HG03139 (cell line): ENCODE data around the gene SSTR3.
A peak's percentile ranks its signal among the peaks of the same experiment; 100 is the strongest.

Experiments used
- ATAC-seq: cut with Tn5 transposase; IDR thresholded peaks from one replicate; pipeline ENCODE4 v1.9.1; 2021; ENCODE audit not compliant: unreplicated experiment

Gene SSTR3

DNA sequence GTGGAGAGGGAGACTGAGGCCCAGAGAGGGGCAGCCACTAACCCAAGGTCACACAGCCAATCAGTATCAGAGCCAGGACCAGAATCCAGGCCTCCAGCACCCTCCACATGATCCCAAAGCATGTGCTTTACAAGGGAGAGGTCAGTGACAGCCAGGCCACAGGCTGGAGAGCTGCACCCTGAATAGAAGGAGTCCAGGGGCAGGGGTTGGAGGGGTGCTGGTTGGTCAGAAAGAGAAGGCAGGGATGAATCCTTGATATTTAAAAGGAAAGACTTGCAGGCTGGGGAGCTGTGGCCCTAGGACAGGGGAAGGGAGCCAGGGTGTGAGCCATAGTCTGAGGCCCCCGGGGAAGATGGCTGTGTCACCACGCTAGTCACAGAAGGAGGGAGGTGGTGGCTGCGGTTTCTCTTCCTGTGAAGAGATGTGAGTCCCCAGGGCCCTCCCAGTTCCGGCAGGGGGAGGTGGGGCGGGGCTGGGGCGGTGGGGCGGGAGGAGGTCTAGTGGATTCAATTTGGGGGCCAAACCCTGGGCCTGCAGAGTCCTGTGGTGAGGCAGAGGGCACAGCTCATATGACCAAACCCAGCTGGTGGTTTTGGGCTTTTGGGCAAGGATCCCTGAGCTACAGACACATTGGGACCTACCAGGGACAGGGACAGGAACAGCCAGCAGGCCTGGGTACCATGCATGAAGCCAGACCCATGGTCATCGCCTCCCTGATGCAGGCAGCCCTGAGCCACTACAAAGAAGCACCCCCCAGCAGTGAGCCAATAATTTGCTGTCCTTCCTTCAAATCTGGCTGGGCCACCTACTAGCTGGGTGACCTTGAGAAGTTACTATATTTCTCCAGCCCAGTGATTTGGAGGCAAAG, 17.8 kb upstream of the SSTR3 start:
- ATAC-seq = peak; percentile 28

DNA sequence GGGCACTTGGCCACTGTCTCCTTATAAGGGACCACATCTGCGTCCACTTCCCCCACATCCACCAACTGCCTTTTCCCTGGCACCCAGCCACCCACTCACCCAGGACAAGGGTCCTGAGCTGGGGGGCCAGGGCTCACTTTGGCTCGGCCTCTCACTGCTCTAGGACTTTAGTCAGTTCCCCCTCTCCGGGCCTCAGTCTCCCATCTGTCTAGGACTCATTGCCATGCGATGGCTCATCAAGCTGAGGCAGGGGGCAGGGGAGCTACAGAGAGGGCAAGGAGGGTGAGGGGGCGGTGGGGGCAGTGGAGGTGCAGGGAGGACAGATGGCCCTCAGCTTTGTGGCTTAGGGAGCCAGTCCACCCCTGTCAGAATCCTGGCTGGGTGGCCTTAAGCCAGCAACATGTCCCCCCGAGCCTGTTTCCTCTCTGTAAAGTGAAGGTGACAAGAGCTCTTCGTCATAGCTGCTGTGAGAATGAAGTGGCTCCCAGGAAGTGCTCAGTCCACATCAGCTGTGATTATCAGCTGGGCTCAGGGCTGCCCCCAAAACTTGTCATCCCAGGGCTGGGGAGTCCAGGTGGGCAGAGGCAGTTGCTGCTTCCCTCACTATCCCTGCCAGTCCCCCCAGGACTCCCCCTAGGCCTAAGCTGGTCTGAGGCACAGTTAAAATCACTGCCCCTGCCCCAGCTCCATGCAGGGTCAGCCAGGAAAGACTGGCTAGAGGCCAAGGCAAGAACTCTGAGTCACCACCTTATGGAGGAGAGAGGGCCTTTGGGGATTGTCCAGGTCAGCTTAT, 16.9 kb upstream of the SSTR3 start:
- ATAC-seq = no peak

DNA sequence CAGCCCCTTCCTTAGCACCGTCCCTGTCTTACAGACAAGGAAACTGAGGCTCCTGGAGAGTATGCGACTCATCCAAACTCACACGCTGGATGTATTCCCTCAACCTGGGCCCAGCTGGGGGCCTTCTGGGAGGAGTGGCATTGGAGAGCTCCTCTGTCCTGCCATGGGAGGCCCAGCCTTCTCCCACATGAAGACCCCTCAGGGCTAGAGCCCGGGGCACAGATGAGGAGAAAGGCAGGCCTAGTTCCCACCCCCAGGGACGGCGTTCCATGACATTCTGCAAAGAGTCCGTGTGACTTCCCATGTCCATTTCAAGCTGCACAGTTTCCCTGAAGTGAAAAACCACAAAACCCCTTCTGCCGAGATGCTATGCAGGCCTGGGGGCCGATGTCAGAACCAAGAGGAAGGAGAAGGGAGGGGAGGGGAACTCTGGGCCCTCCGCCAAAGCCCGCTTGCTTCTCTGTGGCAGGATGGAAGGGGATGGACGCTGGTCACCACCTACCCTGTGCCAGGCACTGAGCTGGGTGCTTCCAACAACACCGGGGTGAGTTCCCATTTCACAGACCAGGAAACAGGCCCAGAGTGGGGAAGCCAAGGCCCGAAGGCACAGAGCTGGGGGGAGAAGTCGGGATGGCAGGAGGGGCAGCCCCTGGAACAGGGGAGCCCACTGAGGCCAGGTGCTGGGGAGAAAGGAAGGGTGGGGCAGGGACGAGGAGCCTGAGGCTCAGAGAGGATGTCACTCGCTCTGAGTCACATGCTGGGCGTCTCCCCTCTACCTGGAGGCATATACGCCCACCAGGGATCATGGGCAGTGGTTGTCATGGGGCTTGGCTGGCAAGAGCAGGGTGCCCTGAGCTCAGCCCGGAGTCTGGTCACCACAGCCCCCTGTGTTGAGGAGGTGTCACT, 16.1 kb upstream of the SSTR3 start:
- ATAC-seq = no peak

DNA sequence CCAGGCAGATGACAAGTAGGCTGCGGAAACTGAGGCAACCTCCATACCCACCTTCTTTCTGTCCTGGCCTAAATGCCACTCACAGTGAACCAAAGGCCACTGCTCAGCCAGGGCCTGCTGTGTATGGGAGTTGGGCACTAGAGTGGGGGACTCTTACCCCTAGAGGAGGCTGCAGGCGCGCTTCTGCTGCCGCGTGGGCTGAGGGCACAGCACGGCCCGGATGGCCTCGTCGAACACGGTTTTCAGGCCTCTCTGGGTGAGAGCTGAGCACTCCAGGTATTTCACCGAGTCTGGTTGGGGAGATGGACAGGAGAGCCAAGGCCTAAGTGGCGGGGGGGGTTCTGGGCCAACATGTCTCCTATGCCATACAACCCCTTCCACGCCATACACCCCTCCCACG, 14.2 kb upstream of the SSTR3 start:
- no peak for ATAC-seq

DNA sequence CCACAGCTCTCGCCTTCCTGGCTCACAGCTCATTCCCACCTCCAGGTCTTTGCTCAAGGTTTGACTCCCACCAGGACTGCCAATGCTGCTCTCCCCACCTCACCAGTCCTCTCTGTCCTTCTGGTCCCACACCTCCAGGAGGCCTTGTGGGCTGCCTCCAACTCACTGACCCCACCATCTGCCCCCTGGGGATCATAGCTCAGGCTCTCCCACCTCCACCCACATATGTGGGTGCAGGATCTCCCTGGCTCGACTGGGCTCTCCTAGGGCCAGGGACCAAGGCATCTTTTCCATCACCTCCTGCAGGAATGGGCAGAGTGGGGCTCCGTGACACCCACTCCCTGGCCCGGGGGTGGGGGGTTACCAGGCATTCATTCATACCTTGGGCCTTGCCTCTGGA, 13.8 kb upstream of the SSTR3 start:
- no peak for ATAC-seq

DNA sequence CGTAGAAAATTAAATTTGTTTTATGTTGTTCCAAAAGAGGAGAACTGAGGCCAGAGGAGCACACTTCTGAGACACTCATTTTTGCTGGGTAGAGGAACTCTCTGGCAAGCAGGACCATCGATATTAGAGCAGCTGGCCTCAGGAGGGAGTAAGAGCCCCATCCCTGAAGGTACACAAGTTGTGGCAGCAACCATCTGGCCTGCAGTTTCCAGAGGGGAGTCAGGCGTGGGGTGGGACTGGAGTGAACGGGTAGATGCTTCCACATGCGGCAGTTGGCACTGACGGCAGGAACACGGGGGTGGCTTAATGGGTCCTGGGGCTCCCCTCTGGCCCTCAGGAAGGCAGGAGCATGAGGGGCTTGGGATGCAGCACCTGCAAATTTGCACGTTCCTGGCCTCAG, 13.2 kb upstream of the SSTR3 start:
- ATAC-seq = no peak

DNA sequence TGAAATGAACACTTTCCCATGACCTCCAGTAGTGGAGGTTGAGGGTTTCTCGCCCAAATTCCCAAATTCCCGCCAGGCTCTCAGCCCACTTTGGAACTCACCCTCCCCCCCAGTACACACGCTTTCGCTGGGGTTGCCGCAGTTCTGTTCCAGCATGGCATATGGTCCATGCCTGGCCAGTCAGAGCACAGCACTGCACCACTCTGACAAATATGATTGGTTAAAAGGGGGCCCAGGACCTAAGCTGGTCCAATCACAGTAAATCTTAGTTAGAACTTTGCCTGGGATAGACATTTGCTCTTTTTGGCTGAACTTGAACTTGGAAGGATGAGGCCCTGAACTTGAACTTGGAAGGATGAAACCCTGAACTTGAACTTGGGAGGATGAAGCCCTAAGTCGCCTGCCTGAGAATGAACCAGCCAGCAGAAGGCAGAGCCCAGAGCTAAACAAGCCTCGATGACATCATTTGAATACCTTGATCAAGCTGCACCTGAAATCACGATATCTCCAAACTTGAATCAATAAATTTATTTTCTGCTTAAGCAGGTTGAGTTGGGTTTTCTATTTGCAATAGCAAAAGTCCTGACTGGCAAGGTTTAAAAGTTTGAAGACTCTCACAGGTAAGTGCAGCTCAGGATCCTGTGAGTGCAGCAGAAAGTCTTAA, 12.6 kb upstream of the SSTR3 start:
- ATAC-seq = no peak

DNA sequence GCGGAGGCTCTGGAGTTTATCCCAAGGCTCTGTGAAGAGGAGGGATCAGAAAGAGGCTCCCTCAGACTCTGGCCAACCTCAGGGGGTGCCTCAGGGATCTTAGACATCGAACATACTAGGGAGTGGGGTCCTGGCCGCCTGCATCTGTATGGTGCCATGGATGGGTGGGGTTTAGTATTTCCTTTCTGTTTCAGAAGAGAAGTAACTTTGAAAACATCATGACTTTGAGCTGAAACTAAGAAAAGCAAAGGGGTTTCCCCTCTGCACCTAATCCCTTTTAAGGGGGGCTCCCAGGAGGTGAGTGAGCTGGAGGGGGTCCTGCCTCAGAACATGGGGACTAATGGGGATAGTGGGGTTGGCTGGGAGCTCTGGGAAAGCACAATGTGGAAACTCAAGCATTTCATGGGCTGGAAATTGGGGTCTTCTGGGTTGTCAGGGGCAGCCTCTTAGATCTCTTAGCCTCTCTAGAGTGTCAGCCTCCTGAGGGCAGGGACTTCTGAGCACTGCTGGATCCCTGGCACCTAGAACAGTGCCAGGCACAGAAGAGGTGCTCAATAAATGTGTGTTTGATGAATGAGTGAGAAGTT, 11.8 kb upstream of the SSTR3 start:
- no peak for ATAC-seq

DNA sequence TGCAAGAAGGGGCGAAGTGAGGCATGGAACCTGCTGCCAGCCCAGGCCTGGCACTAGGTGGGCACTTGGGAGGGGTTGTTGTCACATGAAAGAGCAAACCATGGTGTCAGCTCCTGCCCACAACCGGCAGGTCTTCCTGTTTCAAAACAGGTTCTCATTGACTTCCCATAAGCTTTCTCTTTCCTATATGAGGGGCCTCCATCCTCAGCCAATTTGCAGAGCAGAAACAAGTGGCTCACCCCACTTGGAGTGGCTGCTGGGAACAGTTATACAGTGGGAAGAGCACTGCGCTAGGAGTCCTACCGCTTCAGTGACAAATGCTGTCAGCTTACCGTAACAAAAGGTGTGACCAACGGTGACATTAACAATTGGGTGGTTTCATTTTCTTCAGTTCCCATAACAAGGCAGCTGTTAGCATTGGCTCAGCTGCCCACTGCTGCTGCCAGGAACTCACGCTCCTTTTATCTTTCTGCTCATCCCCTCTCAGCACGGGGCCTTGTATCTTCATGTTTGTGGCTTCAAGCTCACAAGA, 10.2 kb upstream of the SSTR3 start:
- ATAC-seq = no peak

DNA sequence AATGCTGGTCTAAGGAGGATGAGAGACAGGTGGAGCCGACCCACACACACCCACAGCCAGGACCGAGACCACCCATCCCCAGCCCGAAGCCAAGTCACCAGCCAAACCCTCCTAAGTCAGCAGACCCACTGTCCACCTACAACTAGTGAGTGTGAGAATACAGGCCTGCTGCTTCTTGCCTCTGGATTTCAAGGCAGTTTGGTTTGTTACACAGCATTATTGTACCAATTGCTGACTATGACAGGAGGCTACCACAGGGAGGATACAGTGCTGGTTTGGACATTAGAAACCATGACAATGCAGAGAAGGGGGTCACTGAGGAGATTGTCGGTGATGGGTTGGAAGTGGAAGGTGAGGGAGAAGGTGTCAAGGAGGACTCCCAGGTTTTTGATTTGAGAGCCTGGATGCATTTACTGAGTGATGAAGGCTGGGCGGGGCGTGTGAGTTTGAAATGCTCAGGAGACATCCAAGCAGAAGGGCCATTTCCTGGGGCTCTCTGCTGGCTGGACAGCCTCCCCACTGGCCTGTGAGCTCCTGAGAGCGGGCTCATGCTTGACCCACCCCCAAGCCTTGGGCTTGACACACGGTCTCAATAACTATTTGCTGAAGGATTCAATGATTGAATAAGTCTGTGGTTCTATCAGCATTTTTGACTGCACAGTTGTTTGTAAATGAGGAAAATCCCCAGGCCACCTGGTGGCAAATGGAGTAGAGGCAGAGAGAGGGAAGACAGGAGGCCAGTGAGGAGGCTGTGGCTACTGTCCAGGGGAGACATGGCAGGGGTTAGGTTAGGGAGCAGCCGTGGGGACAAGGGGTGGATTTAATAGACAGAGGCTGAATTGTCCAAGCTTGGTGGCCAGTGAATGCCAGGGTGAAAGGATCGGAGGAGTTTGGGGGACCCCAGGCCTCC, 9.4 kb upstream of the SSTR3 start:
- ATAC-seq = no peak

DNA sequence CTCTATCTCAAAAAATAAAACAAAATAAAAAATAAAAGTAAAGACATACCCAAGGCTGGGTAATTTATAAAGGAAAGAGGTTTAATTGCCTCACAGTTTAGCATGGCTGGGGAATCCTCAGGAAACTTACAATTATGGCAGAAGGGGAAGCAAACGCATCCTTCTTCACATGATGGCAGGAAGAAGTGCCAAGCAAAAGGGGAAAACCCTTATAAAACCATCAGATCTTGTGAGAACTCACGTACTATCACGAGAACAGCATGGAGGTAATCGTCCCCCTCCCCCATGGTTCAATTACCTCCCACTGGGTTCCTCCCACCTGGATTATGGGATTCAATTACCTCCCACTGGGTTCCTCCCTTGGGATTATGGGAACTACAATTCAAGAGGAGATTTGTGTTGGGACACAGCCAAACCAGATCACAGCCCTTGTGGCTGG, 8.3 kb upstream of the SSTR3 start:
- ATAC-seq = no peak

DNA sequence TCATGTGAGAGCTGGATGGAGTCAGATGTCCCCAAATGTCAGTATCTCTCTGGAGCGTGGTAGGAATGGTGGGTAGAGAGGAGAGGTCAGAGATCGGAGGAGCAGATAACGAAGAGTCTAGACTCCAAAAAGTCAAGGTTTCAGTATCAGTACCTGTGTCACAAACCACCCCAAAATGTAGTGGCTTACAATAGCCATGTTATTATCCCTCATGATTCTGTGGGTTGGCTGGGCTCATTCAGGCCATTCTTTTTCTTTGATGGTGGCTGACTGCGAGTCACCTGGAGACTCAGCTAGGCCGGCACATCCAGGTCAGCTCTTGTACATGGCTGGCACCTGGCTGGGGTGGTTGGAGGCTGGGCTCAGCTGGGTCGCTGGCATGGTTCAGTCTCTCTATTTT, 7.3 kb upstream of the SSTR3 start:
- no peak for ATAC-seq

DNA sequence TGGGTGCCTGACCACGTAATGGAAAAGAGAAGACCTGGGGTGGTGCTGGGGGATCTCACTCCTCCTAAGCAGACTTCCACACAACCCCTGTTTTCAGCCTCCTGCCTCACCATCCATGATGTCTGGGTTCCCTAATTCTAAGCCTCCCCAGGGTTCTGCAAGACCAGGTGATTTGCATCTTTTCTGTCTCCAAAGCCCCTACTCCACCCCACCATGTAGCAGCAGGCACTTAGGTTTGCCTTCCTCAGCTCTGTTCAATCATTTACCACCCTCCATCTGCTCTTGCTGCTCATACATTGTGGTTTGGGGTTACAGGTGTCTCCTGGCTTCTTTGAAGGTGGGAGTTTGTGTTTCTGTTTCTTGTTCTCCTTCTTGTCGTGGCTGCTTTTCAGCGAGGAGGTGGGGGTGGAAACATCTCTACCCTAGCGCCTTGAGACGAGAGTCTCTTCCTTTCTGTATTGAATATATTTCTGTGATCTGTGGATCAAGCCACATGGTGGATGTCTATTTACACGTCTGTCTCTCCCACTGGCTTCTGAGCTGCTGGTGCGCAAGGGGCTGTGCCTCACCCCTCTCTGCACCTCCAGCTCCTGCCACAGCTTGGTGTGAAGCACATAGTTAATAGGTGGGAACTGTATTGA, 6.6 kb upstream of the SSTR3 start:
- peak; percentile 72 for ATAC-seq

DNA sequence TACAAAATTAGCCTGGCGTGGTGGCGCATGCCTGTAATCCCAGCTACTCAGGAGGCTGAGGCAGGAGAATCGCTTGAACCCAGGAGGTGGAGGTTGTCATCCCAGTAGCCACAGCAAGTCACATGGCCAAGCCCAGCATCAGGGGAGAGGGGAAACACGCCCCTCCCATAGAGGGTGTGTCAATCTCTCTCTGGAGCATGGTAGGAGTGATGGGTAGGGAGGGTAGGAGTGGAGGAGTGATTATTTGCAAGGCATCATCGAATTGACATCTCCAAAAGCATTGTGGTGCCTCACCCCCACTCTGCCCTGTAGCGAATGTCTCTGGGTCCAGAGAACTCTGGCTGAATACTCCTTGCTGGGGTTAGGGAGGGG, 6.1 kb upstream of the SSTR3 start:
- no peak for ATAC-seq

DNA sequence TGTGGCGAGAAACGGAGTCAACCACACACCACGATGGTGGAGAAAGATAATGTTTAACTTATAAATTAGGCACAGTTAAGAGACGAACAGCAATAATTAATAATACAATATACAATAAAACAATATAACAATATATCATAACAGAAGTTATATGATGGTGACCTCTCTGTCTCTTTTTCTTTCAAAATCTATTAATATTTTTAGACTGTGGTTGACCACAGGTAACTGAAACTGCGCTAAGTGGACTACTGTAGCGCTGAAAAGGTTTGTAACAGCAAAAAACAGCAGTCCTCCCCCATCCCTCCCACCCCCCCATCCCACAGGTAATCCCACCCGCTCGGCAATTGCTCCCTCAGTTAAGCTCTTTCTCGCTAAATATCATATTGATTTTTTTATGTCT, 3.6 kb upstream of the SSTR3 start:
- ATAC-seq = no peak

DNA sequence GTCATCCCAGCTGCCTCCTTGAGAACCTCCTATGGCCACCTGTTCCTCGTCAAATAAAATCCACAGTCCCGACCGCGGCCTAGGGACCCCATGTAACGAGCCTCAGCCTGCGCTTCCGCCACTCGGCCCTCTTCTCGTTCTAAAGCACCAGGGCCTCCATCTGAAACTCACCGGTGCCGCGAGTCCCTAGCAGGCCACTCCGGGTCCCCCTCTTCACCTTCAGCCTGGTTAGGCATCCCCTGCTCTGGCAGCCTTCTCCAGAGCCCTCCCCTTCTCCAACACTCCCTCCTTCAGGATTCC, 2.4 kb upstream of the SSTR3 start:
- ATAC-seq = no peak

DNA sequence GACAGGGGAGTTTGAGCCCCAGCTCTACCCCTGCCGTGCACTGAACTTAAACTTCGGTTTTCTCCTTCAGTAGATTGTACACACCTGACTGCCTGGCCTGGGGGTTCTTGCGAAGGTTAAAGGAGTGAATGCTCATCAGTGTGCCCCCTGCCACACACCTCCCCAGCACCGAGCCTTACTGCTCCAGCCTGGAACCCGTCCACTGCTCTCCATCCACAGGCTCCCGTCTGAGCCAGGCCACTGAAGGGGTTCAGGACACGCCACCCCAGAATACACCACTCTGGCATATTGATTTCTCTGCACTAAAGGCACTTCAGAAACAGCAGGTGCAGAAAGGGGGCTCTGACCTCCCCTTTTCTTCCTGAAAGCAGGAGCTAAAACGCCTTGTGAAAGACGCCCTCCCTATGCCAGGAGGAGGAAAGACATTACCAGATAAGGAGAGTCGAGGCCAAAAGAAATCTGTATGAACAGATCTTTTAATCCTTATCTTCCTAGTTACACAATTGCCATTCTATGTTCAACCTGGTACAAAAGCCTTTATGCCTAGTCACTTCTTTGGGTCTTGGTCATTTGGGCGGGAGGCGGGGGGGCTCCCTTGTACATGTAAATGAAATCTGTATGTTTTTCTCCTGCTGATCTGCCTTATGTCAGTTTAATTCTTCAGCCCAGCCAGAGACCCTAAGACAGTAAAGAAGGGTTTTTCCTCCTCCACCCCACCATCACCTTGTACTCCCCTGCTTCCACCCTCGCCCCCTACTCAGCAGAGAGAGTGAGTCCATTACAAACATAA, 1.9 kb upstream of the SSTR3 start:
- ATAC-seq = no peak

DNA sequence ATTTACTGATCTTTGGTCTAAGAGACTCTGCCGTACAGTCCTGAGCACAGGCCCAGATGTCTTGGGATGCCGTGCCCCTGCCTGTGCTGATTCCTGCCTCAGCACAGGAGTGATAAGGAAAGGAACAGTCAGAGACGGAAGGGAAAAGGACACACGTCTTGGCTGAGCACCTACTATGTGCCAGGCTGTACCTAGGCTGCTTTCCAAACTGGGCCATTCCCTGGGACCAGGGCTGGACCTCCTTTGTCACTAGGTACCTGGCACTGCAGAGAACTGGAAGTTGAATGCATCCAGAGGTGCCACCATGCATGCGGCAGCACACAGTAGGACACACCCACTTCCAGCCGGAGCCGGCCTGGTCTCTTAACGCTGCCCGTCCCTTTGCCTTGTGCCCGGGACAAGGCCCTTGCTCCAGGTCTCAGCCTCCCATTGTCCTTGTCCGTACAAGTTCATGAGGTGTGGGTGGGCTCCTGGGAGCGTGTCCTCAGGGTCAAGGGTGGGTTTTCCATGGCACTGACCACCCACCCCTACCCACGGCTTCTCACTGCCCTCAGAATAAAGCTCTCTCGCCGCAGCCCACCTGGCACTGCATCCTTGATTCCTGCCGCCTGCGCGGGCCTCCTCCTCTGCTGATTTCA, 1.1 kb upstream of the SSTR3 start:
- no peak for ATAC-seq
